GM12878 (cell line): ENCODE data around the gene PPM1A. TPM values are rescaled to one million over a fixed set of nuclear protein-coding genes. Genes with fewer than 3 reads are reported as not detected.

Experiments
- ATAC-seq: fragments of 200-7000 bp; cut with Tn5 transposase; 3 replicates; pipeline ENCODE4 v1.9.1; 2020; ENCODE audit warnings: mild to moderate bottlenecking, moderate library complexity
- BruUV-seq: library from RNA; stranded (reverse); fragments of 400-500 nt; replicated peaks from 2 replicates; lab custom pipeline; 2021; lab: Mats Ljungman, UMichigan
- CTCF ChIA-PET: fragments of 300-600 bp; sonication (Branson Sonifier 250); formaldehyde crosslinking; extraction: SDS; loops from one replicate; lab custom pipeline; 2021; ENCODE audit warnings: inconsistent platforms; lab: Yijun Ruan, JAX
- POLR2A ChIA-PET: fragments of 350-600 bp; formaldehyde crosslinking; extraction: SDS; loops from one replicate; lab custom pipeline; 2021; ENCODE audit warnings: inconsistent platforms; lab: Charles Lee
- RAD21 ChIA-PET: fragments of 300-600 bp; sonication (Branson Sonifier 250); formaldehyde crosslinking; loops from one replicate; lab custom pipeline; 2023; ENCODE audit warnings: antibody characterized with exemption; ENCODE audit not compliant: unreplicated experiment; lab: Charles Lee
- SMC1A ChIA-PET: fragments of 300-600 bp; sonication (Branson Sonifier 250); formaldehyde crosslinking; loops from one replicate; lab custom pipeline; 2023; ENCODE audit not compliant: unreplicated experiment, uncharacterized antibody; lab: Charles Lee
- DNase-seq: peaks from one replicate; pipeline ENCODE4 v3.0.0-alpha.2; 2011; ENCODE audit warnings: low read depth, low spot score
- FAIRE-seq: peaks from 3 replicates; lab custom pipeline; 2011; peaks lifted over from hg19 to GRCh38; lab: Jason Lieb, UNC
- H2AFZ ChIP-seq: 2 replicates; pipeline ENCODE4 v1.6.0; 2011; ENCODE audit warnings: low read depth, low read length, control low read depth; ENCODE audit not compliant: control insufficient read depth
- H3K27ac ChIP-seq: 2 replicates; pipeline ENCODE4 v1.5.1; 2011; ENCODE audit warnings: control low read depth; ENCODE audit not compliant: control insufficient read depth, insufficient read depth
- H3K27me3 ChIP-seq, 2 experiments: replicated peaks in 1 of 2; 2 replicates each; pipeline versions ENCODE4 v1.6.0 to v1.6.1; 2011; ENCODE audit warnings: low read length in 1 of 2; ENCODE audit not compliant: control insufficient read depth in 2 of 2, insufficient read depth in 2 of 2
- H3K36me3 ChIP-seq, 2 experiments: 2 replicates each; pipeline ENCODE4 v1.5.1; 2011; ENCODE audit warnings: low read length in 1 of 2; ENCODE audit not compliant: control insufficient read depth in 2 of 2, insufficient read depth in 2 of 2
- H3K4me1 ChIP-seq: 2 replicates; pipeline ENCODE4 v1.6.1; 2011; ENCODE audit warnings: mild to moderate bottlenecking, low read length, moderate library complexity, mixed read lengths; ENCODE audit not compliant: control insufficient read depth, insufficient read depth
- H3K4me2 ChIP-seq: 2 replicates; pipeline ENCODE4 v1.6.0; 2011; ENCODE audit warnings: control low read depth; ENCODE audit not compliant: control insufficient read depth, insufficient read depth
- H3K4me3 ChIP-seq: fragments of 200-600 bp; sonication (generic); 2 replicates; pipeline ENCODE4 v1.5.1; 2016
- H3K79me2 ChIP-seq: 2 replicates; pipeline ENCODE4 v1.6.0; 2011; ENCODE audit warnings: low read length; ENCODE audit not compliant: control insufficient read depth, insufficient read depth
- H3K9ac ChIP-seq: 2 replicates; pipeline ENCODE4 v1.8.0; 2011; ENCODE audit warnings: low read length, control low read depth, mixed read lengths; ENCODE audit not compliant: control insufficient read depth, insufficient read depth
- H3K9me3 ChIP-seq: replicated peaks from 3 replicates; pipeline ENCODE4 v1.5.1; 2011; ENCODE audit warnings: mild to moderate bottlenecking, low read length; ENCODE audit not compliant: control insufficient read depth, insufficient read depth
- H4K20me1 ChIP-seq: 2 replicates; pipeline ENCODE4 v1.6.0; 2011; ENCODE audit not compliant: control insufficient read depth, insufficient read depth
- ATF7 ChIP-seq: fragments of 450-650 bp; IDR thresholded peaks from 2 replicates; pipeline ENCODE4 v1.6.1; 2016; ENCODE audit warnings: low read depth, mild to moderate bottlenecking
- CEBPB ChIP-seq, 2 experiments: fragments of 150-350 bp in 1 of 2; IDR thresholded peaks; 2 replicates each; pipeline ENCODE4 v1.6.1; 2012 to 2014; ENCODE audit warnings: low read depth in 2 of 2, low read length in 2 of 2, borderline replicate concordance in 1 of 2, inconsistent platforms in 1 of 2
- CUX1 ChIP-seq: IDR thresholded peaks from 2 replicates; pipeline ENCODE4 v1.6.1; 2012; ENCODE audit warnings: improper control_type of control experiment, low read depth, low read length; ENCODE audit not compliant: insufficient replicate concordance
- EZH2 ChIP-seq: IDR thresholded peaks from 2 replicates; pipeline ENCODE4 v1.6.1; 2012; ENCODE audit warnings: low read depth, mild to moderate bottlenecking, control low read depth, inconsistent platforms, low read length, borderline replicate concordance; ENCODE audit not compliant: control insufficient read depth
- FOXM1 ChIP-seq: IDR thresholded peaks from 2 replicates; pipeline ENCODE4 v1.6.1; 2012; ENCODE audit warnings: low read depth, mild to moderate bottlenecking, inconsistent platforms, low read length, moderate library complexity
- MEF2B ChIP-seq: fragments of 450-650 bp; IDR thresholded peaks from 2 replicates; pipeline ENCODE4 v1.6.1; 2018; ENCODE audit warnings: mild to moderate bottlenecking, moderate library complexity; ENCODE audit not compliant: partially characterized antibody, poor library complexity, severe bottlenecking
- NR2C1 ChIP-seq: fragments of 450-650 bp; IDR thresholded peaks from 2 replicates; pipeline ENCODE4 v1.6.1; 2017; ENCODE audit warnings: antibody characterized with exemption, mild to moderate bottlenecking, moderate library complexity
- NR2C2 ChIP-seq: IDR thresholded peaks from 2 replicates; pipeline ENCODE4 v1.6.1; 2011; ENCODE audit warnings: borderline replicate concordance, low read depth; ENCODE audit not compliant: control insufficient read depth, insufficient read length
- PAX8 ChIP-seq: fragments of 450-650 bp; IDR thresholded peaks from 2 replicates; pipeline ENCODE4 v1.6.1; 2017; ENCODE audit warnings: mild to moderate bottlenecking, moderate library complexity
- TBL1XR1 ChIP-seq: IDR thresholded peaks from 2 replicates; pipeline ENCODE4 v1.6.1; 2012; ENCODE audit warnings: low read depth, low read length, improper control_type of control experiment
- TCF7 ChIP-seq: IDR thresholded peaks from 2 replicates; pipeline ENCODE4 v1.6.1; 2014; ENCODE audit warnings: antibody characterized with exemption, borderline replicate concordance
- WGBS: methylation state at CpG from one replicate; pipeline ENCODE4 v1.1.6; 2016; ENCODE audit warnings: low lambda C conversion rate; ENCODE audit not compliant: insufficient replicate concordance, insufficient coverage; ENCODE audit errors: missing lambda C conversion rate; 5-methylcytosine and 5-hydroxymethylcytosine counted together
- in situ Hi-C: fragments of 300-500 bp; cut with MboI; formaldehyde crosslinking; loops from 9 replicates; pipeline ENCODE4 v1.14.3; 2018; ENCODE audit warnings: mixed read lengths
- intact Hi-C: fragments of 100-400 bp; cut with micrococcal nuclease; formaldehyde crosslinking; loops from one replicate; pipeline ENCODE4 v1.14.2; 2022; ENCODE audit not compliant: unreplicated experiment
- polyA plus RNA-seq, 11 experiments: library from polyadenylated mRNA; depleted of rRNA in 4 of 11; unstranded in 6 of 11; stranded (reverse) in 5 of 11; fragments of >200 nt; fragmentation: Nextera tagmentation in 4 of 11; fragmentation: Illumina TruSeq in 1 of 11; extraction: Ambion mirVana in 4 of 11; extraction: Trizol in 1 of 11; gene quantifications; 1 replicate in 1 of 11; 2 replicates in 10 of 11; pipeline versions ENCODE4 v1.2.1 to v1.2.3, GENCODE V29; 2011 to 2016; ENCODE audit warnings: inconsistent platforms in 2 of 11, missing spikeins in 2 of 11, low read depth in 1 of 11
- total RNA-seq, 4 experiments: library from RNA; depleted of rRNA in 3 of 4; stranded (reverse); fragments of >200 nt in 3 of 4; fragmentation: Illumina TruSeq in 1 of 4; extraction: Trizol in 1 of 4; gene quantifications; 2 replicates each; pipeline versions ENCODE4 v1.2.1 to v1.2.3, GENCODE V29; 2013 to 2021

Gene PPM1A
- total and polyA plus RNA-seq, 10 of the 15 experiments (the other 5 are each of a cell fraction or from before 2014, with no cell fraction given) = 16.8 to 124 (median 47.0) TPM

DNA sequence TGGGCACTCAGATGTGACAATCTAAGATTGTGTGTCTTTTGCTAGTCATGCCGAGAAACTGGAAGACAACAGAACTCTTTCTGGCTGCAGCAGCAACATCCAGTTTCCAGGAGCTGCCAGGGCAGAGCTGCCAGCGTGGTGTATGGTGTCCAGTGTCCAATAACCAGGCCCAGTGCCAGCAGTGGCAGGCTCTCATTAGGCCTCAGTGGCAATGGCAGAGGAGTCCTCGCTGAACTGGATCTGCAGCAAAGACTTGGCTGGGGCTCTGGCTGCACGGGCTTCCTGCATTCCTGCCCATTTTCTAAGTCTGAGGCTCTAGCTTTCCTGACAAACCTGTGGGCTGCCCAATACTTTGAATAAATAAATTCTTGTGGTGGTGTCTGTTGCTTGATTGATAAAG is 26.2 kb upstream of the PPM1A start:
- FAIRE-seq = no peak
- RAD21 ChIA-PET = interaction anchor here (1.3 to 4.6 kb wide), 6 partner anchors 10 to 26 kb away, joined by 3 to 30 read pairs (median 12); partner anchors contain the start of gene PPM1A
- Histone ChIP-seq H2AFZ (no peak overlapping the region), H3K4me3 (no peak overlapping the region), H3K4me2 (no peak overlapping the region)
- intact Hi-C loops = no loop called here
- TF ChIP-seq MEF2B (peak; percentile 3), TBL1XR1 (no peak)
- TF ChIP-seq, all 136 proteins: peak for 1
- H3K27me3 ChIP-seq = no peaks in the 10 kb centered on the region
- ATAC-seq (no peak), DNase-seq (no peak)
- no peaks in the 10 kb centered on the region for H3K79me2 ChIP-seq
- H3K36me3 ChIP-seq = no peaks in the 10 kb centered on the region
- no peak overlapping the region for H3K9ac ChIP-seq
- SMC1A ChIA-PET = interaction anchor here (1.0 to 12.5 kb wide), 12 partner anchors 11 to 107 kb away, joined by 3 to 202 read pairs (median 6); no protein-coding TSS in a partner anchor
- H4K20me1 ChIP-seq = no peaks in the 10 kb centered on the region
- no TSS peak for BruUV-seq
- H3K27ac ChIP-seq = no peak overlapping the region
- in situ Hi-C loops = no loop called here
- H3K9me3 ChIP-seq = 0 out of 3 replicates have a peak, but pooled peaks cover 2% of the 10 kb centered on the region
- 68% methylated on average over 4 of the region's 4 CpGs for WGBS
- CTCF ChIA-PET = interaction anchor here (0.7 to 2.6 kb wide), 8 partner anchors 10 to 109 kb away, joined by 4 to 10 read pairs (median 6); partner anchors contain the start of gene PPM1A
- POLR2A ChIA-PET = interaction anchor here (1.0 to 15.5 kb wide), 6 partner anchors 15 to 42 kb away, joined by 4 to 241 read pairs (median 14); partner anchors contain the start of gene PPM1A
- peaks cover 15% of the 10 kb centered on the region for H3K4me1 ChIP-seq

- Histone ChIP-seq H3K9ac (no peak overlapping the region), H3K36me3 (no peaks in the 10 kb centered on the region), H3K4me1 (peaks cover 10% of the 10 kb centered on the region), H3K9me3 (0 out of 3 replicates have a peak, but pooled peaks cover 2% of the 10 kb centered on the region), H4K20me1 (no peaks in the 10 kb centered on the region), H3K4me2 (no peak overlapping the region), H3K79me2 (no peaks in the 10 kb centered on the region), H3K4me3 (no peak overlapping the region), H2AFZ (no peak overlapping the region), H3K27me3 (no peaks in the 10 kb centered on the region), H3K27ac (no peak overlapping the region)
- SMC1A ChIA-PET = interaction anchor here (0.6 to 3.8 kb wide), 9 partner anchors 10 to 41 kb away, joined by 3 to 13 read pairs (median 3); no protein-coding TSS in a partner anchor
- RAD21 ChIA-PET = interaction anchor here (1.1 to 4.6 kb wide), 3 partner anchors 11 to 23 kb away, joined by 3 to 30 read pairs (median 6); partner anchors contain the start of gene PPM1A
- no peak for DNase-seq
- no peak for ATAC-seq
- in situ Hi-C loops (no loop called here), intact Hi-C loops (no loop called here)
- 88% methylated on average over 3 of the region's 3 CpGs for WGBS
- CTCF ChIA-PET = interaction anchor here (0.7 to 1.1 kb wide), 6 partner anchors 9 to 33 kb away, joined by 3 to 5 read pairs (median 3); no protein-coding TSS in a partner anchor
- POLR2A ChIA-PET = interaction anchor here (6.5 to 15.5 kb wide), 2 partner anchors 21 to 22 kb away, joined by 78 to 241 read pairs; partner anchors contain the start of gene PPM1A
- BruUV-seq = no TSS peak
- FAIRE-seq = no peak
- TF ChIP-seq CUX1 (no peak), TCF7 (no peak), NR2C2 (no peak), NR2C1 (no peak), PAX8 (no peak), FOXM1 (no peak), CEBPB (IDR thresholded peaks at IDR 0.05; ENCODE audit: borderline replicate concordance in 1 of 2, low read depth in 2 of 2, low read length in 2 of 2) (no peak), ATF7 (no peak), EZH2 (no peak)
These were observed 23.8 kb upstream of the PPM1A start for GRCh38 chr14:60225265-60225664.
